ENCODE data around the gene OLFML2B.

The OLFML2B gene

GRCh38 chr1:161941726-161942436 is 81.8 kb downstream of the OLFML2B start:
- no peak for DNase-seq

GRCh38 chr1:161940866-161941591 is 82.6 kb downstream of the OLFML2B start:
- no peak for DNase-seq

GRCh38 chr1:161936786-161937185 is 86.9 kb downstream of the OLFML2B start:
- no peak for DNase-seq

- DNase-seq = no peak
Observed at GRCh38 chr1:161935264-161935663, 88.4 kb downstream of the OLFML2B start.

- peak; percentile 40 for DNase-seq
Observed at GRCh38 chr1:161933592-161934588, 89.8 kb downstream of the OLFML2B start.

Data from CD4-positive, alpha-beta T cell treated with Interleukin-12 subunit alpha and Interleukin-12 subunit beta, for 1 hour (primary cell).